ENCODE results near the gene FANCD2. TPM values are rescaled to one million over a fixed set of nuclear protein-coding genes. Genes with fewer than 3 reads are reported as not detected.

FANCD2 gene
- polyA plus RNA-seq, 1 of the 3 experiments (the other 2 are of a cell fraction), result 7.3 TPM

DNA sequence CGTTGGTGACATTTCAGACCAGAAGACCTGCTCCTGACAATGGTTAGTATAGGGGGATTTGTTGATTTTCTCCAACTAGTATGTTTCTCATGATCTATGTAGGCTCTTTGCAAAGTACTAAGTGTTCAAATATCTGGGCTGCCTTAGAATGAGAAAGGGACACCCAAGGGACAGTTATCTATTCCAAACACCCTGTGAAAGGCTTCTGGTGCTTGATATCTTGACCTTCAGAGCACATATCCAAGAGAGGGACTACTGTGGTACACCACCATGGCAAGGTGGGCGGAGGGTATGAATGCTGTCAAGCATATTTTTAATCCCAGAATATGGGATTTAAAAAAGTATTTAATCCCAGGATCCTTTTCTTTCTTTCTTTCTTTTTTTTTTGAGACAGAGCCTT is 80.7 kb downstream of the FANCD2 start:
- H3F3A ChIP-seq (replicated peaks; ENCODE audit: insufficient read depth), result no peaks in the 10 kb centered on the region
- WGBS (ENCODE audit: low lambda C conversion rate), result 59% methylated on average over 2 of the region's 2 CpGs
- H3K36me3 ChIP-seq (replicated peaks in 1 of 2; ENCODE audit: control insufficient read depth in 1 of 2, insufficient read depth in 2 of 2, low read length in 1 of 2), result no peaks in the 10 kb centered on the region
- no peaks in the 10 kb centered on the region for H4K20me1 ChIP-seq (ENCODE audit: insufficient read depth)
- H3K4me3 ChIP-seq (ENCODE audit: low read depth in 2 of 2, low read length in 1 of 2), result no peak overlapping the region
- H3K4me2 ChIP-seq, result no peak overlapping the region
- H3K9me3 ChIP-seq, result no peaks in the 10 kb centered on the region
- TF ChIP-seq RCOR1 (IDR thresholded peaks at IDR 0.05; ENCODE audit: low read length) (no peak), YY1 (IDR thresholded peaks at IDR 0.05; ENCODE audit: low read depth) (no peak), JUND (IDR thresholded peaks at IDR 0.05) (no peak), GATA2 (CRISPR knock-in tag; IDR thresholded peaks at IDR 0.05) (no peak), TCF12 (IDR thresholded peaks at IDR 0.05) (no peak), NFIC (IDR thresholded peaks at IDR 0.05; ENCODE audit: borderline replicate concordance) (no peak), NRF1 (IDR thresholded peaks at IDR 0.05; ENCODE audit: low read depth, low read length) (no peak), MEF2A (IDR thresholded peaks at IDR 0.05; ENCODE audit: borderline replicate concordance, low read depth) (no peak), CHD2 (IDR thresholded peaks at IDR 0.05; ENCODE audit: low read length, partially characterized antibody) (no peak), EZH2phosphoT487 (IDR thresholded peaks at IDR 0.05; ENCODE audit: borderline replicate concordance, low read depth) (no peak), FOXM1 (IDR thresholded peaks at IDR 0.05; ENCODE audit: low read depth) (no peak), POLR2AphosphoS5 (IDR thresholded peaks at IDR 0.05; ENCODE audit: low read depth, low read length) (no peak), RXRA (IDR thresholded peaks at IDR 0.05; ENCODE audit: borderline replicate concordance, low read depth) (no peak), TEAD4 (IDR thresholded peaks at IDR 0.05; ENCODE audit: borderline replicate concordance, insufficient read depth) (no peak), MXI1 (IDR thresholded peaks at IDR 0.05; ENCODE audit: low read depth, low read length) (no peak)
- TF ChIP-seq, protein P1, sequence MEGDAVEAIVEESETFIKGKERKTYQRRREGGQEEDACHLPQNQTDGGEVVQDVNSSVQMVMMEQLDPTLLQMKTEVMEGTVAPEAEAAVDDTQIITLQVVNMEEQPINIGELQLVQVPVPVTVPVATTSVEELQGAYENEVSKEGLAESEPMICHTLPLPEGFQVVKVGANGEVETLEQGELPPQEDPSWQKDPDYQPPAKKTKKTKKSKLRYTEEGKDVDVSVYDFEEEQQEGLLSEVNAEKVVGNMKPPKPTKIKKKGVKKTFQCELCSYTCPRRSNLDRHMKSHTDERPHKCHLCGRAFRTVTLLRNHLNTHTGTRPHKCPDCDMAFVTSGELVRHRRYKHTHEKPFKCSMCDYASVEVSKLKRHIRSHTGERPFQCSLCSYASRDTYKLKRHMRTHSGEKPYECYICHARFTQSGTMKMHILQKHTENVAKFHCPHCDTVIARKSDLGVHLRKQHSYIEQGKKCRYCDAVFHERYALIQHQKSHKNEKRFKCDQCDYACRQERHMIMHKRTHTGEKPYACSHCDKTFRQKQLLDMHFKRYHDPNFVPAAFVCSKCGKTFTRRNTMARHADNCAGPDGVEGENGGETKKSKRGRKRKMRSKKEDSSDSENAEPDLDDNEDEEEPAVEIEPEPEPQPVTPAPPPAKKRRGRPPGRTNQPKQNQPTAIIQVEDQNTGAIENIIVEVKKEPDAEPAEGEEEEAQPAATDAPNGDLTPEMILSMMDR (IDR thresholded peaks at IDR 0.05), result no peak
- TF ChIP-seq, protein P2, sequence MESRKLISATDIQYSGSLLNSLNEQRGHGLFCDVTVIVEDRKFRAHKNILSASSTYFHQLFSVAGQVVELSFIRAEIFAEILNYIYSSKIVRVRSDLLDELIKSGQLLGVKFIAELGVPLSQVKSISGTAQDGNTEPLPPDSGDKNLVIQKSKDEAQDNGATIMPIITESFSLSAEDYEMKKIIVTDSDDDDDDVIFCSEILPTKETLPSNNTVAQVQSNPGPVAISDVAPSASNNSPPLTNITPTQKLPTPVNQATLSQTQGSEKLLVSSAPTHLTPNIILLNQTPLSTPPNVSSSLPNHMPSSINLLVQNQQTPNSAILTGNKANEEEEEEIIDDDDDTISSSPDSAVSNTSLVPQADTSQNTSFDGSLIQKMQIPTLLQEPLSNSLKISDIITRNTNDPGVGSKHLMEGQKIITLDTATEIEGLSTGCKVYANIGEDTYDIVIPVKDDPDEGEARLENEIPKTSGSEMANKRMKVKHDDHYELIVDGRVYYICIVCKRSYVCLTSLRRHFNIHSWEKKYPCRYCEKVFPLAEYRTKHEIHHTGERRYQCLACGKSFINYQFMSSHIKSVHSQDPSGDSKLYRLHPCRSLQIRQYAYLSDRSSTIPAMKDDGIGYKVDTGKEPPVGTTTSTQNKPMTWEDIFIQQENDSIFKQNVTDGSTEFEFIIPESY (IDR thresholded peaks at IDR 0.05; ENCODE audit: borderline replicate concordance, low read depth), result no peak
- ChIA-PET POLR2A (interaction anchor here (0.5 kb wide), 1 partner anchor 9 kb away, joined by 3 read pairs; no protein-coding TSS in a partner anchor), CTCF (no interaction called here)
- H3K27ac ChIP-seq (ENCODE audit: low read depth in 2 of 2, low read length in 1 of 2), result no peak overlapping the region
- no peak overlapping the region for H2AFZ ChIP-seq (ENCODE audit: low read depth)
- no peaks in the 10 kb centered on the region for H3K79me2 ChIP-seq (ENCODE audit: insufficient read depth)
- H3K9me2 ChIP-seq, result no peaks in the 10 kb centered on the region
- H3K4me1 ChIP-seq (ENCODE audit: control insufficient read depth in 1 of 2, insufficient read depth in 2 of 2, low read depth in 1 of 2, low read length in 1 of 2), result no peaks in the 10 kb centered on the region
- no peak overlapping the region for H3K9ac ChIP-seq
- H3K27me3 ChIP-seq (ENCODE audit: insufficient read depth), result no peaks in the 10 kb centered on the region
- DNase-seq, result no peak

GRCh38 chr3:10108091-10108490 is 81.9 kb downstream of the FANCD2 start, which contains the start of gene FANCD2OS:
FANCD2OS (minus strand) TSS chr3:10108255; CDS start chr3:10104774, 3,481 bp downstream.
- Histone ChIP-seq H4K20me1 (ENCODE audit: insufficient read depth) (no peaks in the 10 kb centered on the region), H3K27me3 (ENCODE audit: insufficient read depth) (no peaks in the 10 kb centered on the region), H3K36me3 (replicated peaks in 1 of 2; ENCODE audit: control insufficient read depth in 1 of 2, insufficient read depth in 2 of 2, low read length in 1 of 2) (no peaks in the 10 kb centered on the region), H3K4me3 (ENCODE audit: low read depth in 2 of 2, low read length in 1 of 2) (no peak within 1 kb of the TSS), H3K27ac (ENCODE audit: low read depth in 2 of 2, low read length in 1 of 2) (no peak within 1 kb of the TSS), H3K4me1 (ENCODE audit: control insufficient read depth in 1 of 2, insufficient read depth in 2 of 2, low read depth in 1 of 2, low read length in 1 of 2) (no peaks in the 10 kb centered on the region), H3F3A (replicated peaks; ENCODE audit: insufficient read depth) (no peaks in the 10 kb centered on the region), H3K79me2 (ENCODE audit: insufficient read depth) (no peaks in the 10 kb centered on the region), H3K9me3 (no peaks in the 10 kb centered on the region), H2AFZ (ENCODE audit: low read depth) (no peak within 1 kb of the TSS), H3K9me2 (no peaks in the 10 kb centered on the region), H3K4me2 (no peak within 1 kb of the TSS), H3K9ac (no peak within 1 kb of the TSS)
- CTCF ChIA-PET, result no interaction called here
- TF ChIP-seq, protein P3, sequence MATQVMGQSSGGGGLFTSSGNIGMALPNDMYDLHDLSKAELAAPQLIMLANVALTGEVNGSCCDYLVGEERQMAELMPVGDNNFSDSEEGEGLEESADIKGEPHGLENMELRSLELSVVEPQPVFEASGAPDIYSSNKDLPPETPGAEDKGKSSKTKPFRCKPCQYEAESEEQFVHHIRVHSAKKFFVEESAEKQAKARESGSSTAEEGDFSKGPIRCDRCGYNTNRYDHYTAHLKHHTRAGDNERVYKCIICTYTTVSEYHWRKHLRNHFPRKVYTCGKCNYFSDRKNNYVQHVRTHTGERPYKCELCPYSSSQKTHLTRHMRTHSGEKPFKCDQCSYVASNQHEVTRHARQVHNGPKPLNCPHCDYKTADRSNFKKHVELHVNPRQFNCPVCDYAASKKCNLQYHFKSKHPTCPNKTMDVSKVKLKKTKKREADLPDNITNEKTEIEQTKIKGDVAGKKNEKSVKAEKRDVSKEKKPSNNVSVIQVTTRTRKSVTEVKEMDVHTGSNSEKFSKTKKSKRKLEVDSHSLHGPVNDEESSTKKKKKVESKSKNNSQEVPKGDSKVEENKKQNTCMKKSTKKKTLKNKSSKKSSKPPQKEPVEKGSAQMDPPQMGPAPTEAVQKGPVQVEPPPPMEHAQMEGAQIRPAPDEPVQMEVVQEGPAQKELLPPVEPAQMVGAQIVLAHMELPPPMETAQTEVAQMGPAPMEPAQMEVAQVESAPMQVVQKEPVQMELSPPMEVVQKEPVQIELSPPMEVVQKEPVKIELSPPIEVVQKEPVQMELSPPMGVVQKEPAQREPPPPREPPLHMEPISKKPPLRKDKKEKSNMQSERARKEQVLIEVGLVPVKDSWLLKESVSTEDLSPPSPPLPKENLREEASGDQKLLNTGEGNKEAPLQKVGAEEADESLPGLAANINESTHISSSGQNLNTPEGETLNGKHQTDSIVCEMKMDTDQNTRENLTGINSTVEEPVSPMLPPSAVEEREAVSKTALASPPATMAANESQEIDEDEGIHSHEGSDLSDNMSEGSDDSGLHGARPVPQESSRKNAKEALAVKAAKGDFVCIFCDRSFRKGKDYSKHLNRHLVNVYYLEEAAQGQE (IDR thresholded peaks at IDR 0.05; ENCODE audit: low read depth, low read length), result no peak
- DNase-seq, result no peak
- POLR2A ChIA-PET, result no interaction called here
- WGBS (ENCODE audit: low lambda C conversion rate), result 100% methylated on average over 4 of the region's 28 CpGs
